NCI-H2196 (cell line): ENCODE data around the gene SRPK1.
A peak's percentile ranks its signal among the peaks of the same experiment; 100 is the strongest.
"Not testable (repeated sequence)": the region's sequence is repeated elsewhere in the genome, so short reads cannot be mapped to it uniquely, and the experiment has no call there.

Experiments used
- DNase-seq: peaks from one replicate; lab custom pipeline; 2025; ENCODE audit not compliant: unreplicated experiment; lab: John Stamatoyannopoulos, UW

SRPK1 gene

GRCh38 chr6:35920793-35921732 lies at the start of gene SRPK1:
Gene SRPK1, minus strand, starts transcription at chr6:35921098. Its CDS starts 42 bp downstream, at chr6:35921056.
- peak; percentile 91 for DNase-seq

GRCh38 chr6:35970181-35970580 lies 49.3 kb upstream of the SRPK1 start:
- no peak for DNase-seq

DNA sequence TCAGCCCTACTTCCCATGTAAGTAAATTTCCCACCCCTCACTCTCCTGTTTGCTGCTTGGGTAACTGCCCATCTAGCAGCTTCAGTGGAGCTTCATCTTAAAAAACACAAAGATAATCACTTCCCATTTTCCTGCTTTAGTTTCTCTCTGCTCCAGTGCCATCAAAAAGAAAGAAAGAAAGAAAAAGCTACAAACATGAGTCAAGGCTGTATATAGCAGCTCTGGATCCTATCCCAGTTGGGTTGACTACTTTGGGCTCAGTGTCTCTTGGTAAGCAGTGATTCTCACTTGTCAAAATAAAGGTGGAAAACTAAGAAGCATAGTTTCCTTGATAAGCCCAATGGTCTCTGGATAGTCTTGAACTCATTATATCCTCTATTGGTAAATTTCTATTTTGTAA lies 48.7 kb upstream of the SRPK1 start:
- no peak for DNase-seq

DNA sequence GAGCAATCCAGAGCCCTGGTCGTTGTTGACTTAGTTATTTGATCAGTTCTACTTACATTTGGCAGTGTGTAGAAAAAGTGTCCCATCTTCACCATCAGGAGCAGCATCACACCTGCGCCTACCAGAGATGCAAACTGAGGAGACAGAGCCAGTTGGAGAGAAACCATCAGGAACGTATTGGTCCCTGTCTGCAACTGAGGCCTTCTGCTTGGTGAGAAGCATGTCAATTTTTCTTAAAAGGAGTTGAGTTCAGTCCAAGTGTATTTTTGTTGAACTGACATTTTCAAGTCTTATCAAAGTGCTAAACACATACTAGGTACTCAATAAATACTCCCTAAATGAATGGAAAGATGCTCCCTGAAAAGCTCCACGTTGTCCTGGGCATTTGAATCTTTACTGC lies 47.9 kb upstream of the SRPK1 start:
- DNase-seq, result no peak

DNA sequence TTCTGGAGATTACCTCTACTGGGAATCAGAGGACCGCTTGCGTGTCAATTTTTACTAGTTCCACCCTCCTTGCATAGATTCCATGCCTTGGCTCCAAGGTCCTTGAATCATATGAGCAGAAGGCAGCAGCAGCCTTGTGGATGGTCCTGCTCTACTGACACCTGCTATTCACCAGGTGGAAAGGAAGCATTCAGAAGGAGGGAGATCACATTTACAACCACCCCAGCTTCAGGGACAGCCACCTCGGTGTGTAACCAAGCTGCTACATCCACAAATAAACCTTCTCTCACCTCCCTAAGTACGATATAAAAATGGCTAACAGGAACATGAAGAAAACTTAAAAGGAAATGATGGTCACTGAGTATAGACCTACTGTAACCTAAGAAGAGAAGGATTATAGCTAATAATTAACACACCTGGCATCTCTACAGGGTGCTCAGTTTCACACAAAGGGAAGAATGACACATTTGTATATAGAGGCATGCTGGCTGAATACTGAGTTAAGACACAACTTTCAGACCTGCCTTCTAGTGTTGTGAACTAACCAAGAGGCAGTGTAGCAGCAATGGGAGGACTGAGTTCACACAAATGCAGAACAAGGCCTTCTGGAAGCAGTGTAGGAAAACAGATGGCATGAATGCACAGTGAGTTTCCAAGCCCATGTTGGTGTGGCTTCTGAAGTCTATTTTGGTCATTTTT lies 46.3 kb upstream of the SRPK1 start:
- peak; percentile 10 for DNase-seq

GRCh38 chr6:35962779-35963560 lies 42.1 kb upstream of the SRPK1 start:
- no peak for DNase-seq

DNA sequence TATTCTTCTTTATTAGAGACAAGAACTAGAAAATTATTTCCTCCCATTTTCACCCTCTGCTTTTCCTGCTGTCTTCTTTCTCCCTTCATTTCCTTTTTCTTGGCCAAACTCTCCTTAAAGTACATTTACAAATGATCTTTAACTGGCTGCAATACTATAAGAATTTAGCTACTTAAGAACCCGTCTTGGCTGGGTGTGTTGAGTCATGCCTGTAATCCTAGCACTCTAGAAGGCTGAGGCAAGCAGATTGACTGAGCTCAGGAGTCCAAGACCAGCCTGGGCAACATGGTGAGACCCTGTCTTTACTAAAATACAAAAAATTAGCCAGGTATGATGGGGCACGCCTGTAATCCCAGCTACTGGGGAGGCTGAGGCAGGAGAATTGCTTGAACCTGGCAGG lies 39.3 kb upstream of the SRPK1 start:
- no peak for DNase-seq

- no peak for DNase-seq
Observed at GRCh38 chr6:35955970-35956369, 35.1 kb upstream of the SRPK1 start.

- DNase-seq, result no peak
Observed at GRCh38 chr6:35955521-35955920, 34.6 kb upstream of the SRPK1 start.

DNA sequence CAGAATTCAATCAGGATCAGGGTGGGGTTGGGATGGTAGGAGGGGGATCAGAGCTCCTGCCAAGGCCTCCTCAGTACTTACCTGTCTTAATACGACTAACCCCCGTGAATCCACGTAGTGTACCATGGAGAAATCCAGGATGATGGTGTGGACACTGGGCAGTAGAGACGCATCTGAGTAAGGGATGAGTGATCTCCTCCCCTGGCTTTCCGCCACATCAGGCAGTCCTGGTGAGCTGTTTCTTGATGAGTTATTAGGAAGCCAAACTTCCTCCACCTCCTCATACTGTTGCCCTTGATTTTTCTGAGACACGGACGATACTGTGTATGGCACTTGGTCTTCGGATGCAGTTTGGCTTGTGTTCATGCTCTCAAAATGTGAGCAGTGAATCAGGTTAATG lies 34.2 kb upstream of the SRPK1 start:
- DNase-seq, result no peak

GRCh38 chr6:35954333-35954732 lies 33.4 kb upstream of the SRPK1 start:
- DNase-seq, result no peak

DNA sequence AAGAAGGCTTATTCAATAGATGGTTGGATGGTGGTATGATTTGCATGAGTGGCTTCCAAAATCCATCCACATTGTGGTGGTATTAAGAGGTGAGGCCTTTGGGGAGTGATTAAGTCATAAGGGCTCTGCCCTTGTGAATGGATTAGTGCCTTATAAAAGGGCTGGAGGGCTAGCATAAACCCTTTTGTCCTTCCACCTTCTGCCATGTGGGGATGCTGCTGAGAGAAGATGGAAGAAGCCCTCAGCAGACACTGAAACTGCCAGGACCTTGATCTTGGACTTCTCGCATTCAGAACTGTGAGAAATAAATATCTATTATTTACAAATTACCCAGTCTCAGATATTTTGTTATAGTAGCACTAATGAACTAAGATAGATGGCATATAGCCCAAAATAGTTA lies 27.8 kb upstream of the SRPK1 start:
- DNase-seq, result no peak

DNA sequence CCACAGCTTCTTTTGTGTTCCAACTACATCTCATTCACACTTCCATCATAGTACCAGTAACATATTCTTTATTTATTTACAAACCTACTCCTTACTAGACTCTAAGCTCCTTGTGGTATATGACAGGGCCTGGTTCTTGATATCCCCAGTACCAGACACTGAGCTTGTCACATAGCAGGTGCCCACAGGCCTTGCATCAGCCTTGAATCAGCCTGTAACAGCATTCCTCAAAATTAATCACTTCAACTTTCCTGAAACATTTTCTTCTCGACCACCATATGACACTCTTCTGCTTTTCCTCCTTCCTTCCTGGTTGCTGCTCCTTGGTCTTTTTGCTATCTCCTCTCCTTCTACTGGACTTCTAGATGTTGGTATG lies 24.7 kb upstream of the SRPK1 start:
- no peak for DNase-seq

DNA sequence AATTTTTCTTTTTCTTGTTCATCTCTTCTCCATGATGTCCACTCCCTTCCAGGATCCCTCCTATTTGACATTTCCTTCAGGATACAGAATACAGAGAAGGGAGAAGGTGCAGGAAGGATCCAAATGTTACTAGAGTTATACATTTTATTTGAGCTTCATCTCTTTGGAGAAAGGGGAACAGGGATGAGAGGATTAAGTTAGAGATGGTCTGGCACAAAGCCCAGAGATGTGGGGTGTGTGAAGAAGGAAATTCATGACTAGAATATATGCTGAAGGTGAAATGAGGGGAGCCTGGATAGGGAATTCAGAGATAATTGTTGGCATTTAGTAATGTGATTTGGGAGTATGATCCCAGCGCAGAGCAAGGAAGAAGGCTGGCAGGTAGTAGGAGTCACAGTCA lies 22.5 kb upstream of the SRPK1 start:
- no peak for DNase-seq

DNA sequence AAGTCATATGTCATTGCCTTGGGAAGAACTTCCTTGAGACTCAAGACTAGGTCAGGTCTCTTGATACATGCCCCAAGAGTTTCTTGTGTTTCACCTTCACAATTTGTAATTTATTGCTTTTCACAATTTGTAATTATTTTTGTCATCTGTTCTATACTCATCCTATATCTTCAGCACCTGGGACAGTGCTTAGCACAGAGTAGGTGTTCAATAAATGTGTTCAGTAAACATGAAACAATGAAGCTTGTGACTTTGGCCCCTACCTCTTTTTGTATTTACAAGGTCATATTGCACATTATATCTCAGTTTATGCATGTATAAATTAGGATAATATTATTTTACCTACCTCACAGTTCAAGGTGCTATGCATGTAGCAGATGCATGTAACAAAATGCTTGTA lies 21.5 kb upstream of the SRPK1 start:
- no peak for DNase-seq

- DNase-seq, result not testable (repeated sequence)
Observed at GRCh38 chr6:35941170-35941569, 20.3 kb upstream of the SRPK1 start.

GRCh38 chr6:35940014-35940413 lies 19.1 kb upstream of the SRPK1 start:
- DNase-seq, result not testable (repeated sequence)

GRCh38 chr6:35939259-35939658 lies 18.4 kb upstream of the SRPK1 start:
- DNase-seq, result not testable (repeated sequence)

DNA sequence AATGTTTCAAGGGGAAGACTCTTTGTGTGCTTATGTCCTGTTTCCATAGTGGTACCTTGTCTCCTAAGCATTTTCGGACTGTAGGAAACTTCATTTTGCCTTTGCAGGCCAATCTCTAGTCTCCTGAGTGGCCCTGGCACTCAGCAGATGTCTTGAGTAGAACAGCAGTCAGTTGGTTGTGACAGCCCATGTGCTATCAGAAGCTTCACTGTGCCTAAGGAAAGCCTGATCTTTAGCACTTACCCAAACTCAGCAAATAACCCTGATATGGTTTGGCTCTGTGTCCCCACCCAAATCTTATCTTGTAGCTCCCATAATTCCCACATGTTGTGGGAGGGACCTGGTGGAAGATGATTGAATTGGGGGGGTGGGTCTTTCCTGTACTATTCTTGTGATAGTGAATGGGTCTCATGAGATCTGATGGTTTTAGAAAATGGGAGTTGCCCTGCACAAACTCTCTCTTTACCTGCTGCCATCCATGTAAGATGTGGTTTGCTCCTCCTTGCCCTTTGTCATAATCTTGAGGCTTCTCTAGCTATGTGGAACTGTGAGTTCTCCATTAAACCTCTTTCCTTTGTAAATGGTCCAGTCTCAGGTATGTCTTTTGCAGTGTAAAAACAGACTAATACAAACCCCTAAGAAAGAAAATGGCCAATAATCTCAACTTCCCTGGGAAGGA lies 15.9 kb upstream of the SRPK1 start:
- no peak for DNase-seq

- DNase-seq, result no peak
Observed at GRCh38 chr6:35935469-35935868, 14.6 kb upstream of the SRPK1 start.

DNA sequence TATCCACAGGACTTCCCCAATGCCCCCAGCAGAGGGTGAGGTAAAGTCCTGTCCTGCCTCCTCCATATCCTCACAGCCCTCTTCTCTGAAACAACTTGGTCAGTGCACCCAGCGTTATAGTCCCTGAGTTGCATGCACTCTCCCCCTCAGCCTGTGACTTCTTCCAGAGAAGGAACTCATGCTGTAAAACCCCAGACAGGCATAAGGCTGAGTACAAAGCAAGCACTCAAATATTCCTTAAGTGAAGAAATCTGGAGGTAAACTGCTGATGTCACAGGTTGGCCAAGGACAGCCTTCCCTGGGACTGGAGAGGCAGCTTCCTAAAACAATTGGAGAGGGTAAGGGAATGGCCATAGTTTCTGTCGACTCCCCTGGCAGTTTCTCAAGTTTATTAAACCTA lies 12.9 kb upstream of the SRPK1 start:
- no peak for DNase-seq
